NCI-H1694 treated with DMSO at 0.1 percent for 48 hours (cell line): ENCODE measurements around the gene GCAT.

Experiments used
- DNase-seq: peaks from one replicate; lab custom pipeline; 2025; lab: John Stamatoyannopoulos, UW

Gene GCAT

DNA sequence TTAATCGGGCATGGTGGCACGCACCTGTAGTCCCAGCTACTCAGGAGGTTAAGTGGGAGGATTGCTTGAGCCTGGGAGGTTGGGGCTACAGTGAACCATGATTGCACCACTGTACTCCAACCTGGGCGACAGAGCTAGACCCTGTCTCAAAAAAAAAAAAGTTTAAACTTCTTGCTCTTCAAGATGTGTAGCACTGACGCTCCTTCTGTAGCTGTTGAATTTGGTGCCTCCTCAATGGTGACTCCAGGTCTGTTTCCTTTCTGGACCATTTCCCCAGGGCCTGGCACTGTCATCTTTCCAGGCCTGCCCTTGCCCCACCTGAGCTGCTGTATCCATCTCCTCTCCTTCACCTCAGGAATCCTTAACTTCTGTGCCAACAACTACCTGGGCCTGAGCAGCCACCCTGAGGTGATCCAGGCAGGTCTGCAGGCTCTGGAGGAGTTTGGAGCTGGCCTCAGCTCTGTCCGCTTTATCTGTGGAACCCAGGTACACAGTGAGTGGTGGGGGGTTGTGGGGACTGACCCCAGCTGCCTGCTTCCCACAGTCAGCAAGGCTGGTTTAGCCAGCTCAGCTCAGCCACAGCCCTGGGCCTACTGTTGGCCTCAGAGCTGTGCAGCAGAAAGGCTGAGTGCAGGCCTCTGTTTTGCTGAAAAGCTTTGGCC is 2.1 kb downstream of the GCAT start:
- DNase-seq, result no peak

DNA sequence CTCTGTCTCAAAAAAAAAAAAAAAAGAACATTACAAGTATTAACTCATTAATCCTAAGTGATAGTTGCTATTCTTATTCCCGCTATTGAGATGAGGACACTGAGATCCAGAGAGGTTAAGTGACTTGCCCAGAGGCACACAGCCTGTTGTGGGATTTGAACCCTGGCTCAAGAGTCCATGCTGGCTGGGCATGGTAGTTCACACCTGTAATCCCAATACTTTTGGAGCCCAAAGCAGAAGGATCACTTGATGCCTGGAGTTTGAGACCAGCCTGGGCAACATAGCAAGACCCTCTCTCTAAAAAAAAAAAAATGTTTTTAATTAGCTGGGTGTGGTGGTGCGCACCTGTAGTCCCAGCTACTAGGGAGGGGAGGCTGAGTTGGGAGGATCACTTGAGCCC is 4.1 kb downstream of the GCAT start:
- no peak for DNase-seq

DNA sequence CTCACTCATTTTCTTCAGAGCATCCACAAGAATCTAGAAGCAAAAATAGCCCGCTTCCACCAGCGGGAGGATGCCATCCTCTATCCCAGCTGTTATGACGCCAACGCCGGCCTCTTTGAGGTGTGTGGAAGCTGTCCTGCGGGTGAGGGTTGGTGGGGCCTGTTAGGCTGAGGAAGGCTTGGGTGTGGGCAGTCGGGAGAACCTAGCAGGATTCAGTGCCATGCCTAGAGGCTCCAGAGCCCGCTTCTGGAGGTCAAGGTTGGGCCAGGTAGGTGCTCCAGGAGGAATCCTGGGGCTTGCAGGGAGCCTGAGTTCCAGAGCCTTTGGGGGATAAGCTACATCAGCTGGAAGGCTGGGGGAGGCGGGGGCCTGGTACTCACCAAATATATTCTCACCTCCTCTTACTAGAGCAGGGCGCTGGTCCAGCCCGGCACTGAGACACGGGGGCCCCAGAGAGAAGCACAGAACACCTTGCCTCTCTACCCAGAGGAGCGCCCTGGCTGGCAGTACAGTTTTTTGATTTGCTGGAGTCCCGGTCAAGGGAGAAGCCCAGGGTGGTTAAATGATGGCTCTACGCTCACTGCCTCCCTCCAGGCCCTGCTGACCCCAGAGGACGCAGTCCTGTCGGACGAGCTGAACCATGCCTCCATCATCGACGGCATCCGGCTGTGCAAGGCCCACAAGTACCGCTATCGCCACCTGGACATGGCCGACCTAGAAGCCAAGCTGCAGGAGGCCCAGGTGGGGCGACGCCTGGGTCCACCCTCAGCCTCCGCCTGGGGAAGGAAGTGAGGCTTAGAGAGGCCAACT is 5.3 kb downstream of the GCAT start:
- DNase-seq, result no peak

DNA sequence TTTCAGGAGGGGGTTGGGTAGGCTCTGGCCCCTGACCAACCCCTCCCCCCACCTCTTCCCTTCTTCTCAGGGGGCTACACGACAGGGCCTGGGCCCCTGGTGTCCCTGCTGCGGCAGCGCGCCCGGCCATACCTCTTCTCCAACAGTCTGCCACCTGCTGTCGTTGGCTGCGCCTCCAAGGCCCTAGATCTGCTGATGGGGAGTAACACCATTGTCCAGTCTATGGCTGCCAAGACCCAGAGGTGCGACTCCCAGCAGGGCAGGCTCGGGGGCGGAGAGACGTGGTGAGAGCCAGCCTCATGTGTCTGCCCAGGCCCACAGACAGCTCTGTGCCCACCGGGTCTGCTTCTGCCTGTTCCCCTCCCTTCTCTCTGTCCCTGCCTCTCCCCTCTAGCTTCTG is 7.9 kb downstream of the GCAT start:
- no peak for DNase-seq

DNA sequence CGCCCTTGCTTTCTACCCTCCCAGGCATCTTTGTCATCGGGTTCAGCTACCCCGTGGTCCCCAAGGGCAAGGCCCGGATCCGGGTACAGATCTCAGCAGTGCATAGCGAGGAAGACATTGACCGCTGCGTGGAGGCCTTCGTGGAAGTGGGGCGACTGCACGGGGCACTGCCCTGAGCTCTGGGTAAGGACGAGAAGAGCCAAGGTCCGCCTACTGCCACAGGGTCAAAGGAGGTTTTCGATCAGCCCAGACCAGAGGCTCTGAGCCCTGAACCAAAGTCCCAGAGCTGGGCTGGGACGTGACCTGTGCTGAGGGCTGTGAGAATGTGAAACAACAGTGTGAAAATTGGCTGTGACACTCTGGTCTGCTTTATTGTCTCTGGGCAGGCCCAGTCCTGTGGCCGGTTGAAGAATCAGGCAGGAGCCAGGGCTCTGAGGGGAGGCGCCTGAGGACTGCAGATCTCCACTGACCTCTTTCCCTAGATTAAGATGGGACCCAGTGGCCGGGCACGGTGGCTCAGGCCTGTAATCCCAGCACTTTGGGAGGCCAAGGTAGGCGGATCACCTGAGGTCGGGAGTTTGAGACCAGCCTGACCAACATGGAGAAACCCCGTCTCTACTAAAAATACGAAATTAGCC is 8.9 kb downstream of the GCAT start:
- no peak for DNase-seq

DNA sequence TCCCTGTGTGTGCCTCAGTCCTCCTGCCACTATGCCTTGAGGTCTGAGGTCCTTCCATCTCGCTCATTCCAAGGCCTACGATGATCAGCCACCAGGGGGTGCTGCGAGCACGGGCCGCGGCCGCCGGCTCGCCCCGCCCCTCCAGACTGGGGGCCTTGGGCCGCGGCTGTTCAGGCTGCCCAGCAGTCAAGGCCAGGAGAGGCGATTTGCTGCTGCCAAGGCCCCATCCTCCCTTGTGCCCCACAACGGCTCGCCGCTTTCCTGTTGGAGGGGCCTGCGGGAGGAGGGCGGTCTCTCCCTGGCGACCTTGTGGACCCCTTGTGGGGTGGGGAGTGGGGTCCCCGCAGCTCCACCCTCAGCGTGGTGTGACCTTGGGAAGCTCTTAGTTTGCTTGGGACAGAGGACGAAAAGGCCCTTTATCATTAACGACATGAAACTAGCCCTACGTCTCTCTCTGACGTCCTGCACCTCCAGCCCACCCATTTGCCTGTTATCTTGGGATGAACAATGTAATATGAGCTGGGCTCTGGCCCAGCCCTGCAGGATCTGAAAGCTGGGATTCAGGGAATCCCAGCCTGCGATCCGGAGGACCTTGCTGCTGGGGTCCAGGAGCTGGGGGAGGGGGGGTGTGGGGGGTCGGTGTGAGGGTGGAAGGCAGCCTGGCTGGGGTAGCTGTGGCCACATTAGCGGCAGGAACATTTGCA is 10.1 kb downstream of the GCAT start:
- DNase-seq, result peak; percentile 33

DNA sequence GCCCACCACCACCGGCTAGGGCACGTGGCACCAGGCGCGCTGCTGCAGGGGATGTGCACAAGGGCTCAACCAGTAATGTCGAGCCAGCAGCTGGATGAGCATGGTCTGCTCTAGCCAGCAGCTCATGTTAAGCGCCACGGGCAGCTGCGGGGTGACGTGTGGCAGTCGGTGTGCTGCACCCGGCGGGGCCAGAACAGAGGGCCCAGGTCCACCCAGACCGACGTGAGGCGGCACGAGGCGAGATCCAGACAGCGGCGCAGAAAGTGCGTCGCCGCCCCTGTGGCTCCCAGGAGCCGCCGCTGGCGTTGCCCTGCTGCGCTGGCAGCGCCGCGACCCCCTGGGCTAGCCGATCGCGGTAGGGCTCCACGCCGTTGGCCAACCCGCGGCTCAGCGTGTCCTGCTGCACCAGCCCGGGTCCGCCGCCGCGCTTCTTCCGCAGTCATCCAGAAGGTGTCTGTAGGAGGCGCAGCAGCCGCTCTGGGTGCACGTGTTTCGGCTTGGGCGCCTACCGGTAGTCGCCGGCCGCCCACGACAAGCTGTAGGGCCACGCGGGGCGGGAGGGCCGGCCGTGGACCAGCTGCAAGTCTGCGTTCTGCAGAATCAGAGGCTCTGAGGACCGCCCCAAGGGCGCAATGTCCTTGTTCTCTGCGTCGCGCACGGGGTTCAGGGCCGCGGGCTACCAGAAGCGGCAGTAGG is 10.8 kb downstream of the GCAT start:
- DNase-seq, result no peak

DNA sequence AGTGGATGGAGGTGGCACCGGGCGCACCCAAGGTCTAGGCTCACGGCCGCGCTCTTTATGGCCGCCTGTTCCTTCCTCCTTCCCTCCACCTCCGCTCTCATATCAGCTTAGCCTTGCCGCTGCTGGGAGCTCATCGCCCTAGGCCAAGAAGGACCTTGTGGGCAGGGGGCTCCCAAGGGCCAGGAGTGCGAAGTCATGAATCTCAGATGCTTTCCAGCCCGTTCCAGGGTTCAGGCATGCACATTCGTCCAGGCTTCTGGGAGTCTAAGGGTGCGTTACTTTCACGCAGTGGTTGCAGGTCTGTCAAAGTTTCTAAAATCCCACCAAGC is 11.3 kb downstream of the GCAT start:
- no peak for DNase-seq

DNA sequence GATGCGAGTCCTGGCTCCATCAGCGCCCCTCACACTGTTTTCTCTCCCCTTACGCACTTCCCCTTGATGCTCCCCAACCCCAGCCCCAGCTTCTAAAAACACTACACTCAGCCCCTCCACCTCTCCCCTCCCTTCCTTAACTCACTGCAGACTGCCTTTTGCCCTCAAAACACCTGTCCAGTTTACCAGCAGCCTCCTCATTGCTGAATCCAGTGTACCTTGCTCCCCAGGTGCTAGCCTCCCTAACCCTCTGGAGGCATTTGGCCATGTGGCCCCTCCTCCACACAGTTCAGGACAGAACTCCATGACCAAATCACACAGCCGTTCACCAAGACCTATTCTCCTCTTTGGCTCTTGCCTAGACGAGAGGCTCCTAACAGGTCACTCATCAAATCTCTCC is 12.6 kb downstream of the GCAT start:
- no peak for DNase-seq

DNA sequence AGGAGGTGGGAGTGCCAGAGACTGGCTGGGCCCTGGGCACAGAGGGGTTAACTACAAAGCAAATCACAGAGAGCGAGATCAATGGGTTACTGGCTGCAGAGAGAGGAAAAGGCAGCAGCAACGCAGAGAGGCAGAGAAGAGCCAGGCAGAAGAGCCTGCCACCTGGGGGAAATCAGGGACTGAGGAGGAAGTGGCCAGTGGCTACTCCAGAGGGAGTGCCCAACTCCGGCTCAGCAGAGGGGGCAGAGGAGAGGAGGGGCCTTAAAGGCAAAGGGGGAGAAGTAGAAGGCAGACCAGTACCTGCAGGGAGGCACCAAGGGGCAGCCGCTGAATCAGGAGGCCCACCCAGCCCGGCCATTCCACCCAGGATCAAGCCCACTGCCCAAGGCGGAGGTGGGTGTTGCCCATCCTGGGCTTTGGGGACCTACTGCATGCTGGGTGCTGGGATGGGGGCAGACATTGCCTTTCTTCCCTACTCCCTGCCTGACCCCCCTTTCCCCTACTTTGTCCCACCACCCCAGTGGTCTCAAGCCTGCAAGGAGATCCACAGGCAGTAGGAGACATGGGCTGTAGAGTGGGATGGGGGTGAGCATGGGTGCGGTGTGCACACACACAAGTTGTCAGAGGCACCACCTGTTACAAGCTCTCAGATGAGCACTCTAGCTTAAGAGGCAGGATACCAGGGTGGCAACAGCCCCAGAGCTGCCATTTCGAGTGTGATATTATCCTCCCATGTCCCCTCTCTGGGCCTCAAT is 14.5 kb downstream of the GCAT start:
- no peak for DNase-seq

DNA sequence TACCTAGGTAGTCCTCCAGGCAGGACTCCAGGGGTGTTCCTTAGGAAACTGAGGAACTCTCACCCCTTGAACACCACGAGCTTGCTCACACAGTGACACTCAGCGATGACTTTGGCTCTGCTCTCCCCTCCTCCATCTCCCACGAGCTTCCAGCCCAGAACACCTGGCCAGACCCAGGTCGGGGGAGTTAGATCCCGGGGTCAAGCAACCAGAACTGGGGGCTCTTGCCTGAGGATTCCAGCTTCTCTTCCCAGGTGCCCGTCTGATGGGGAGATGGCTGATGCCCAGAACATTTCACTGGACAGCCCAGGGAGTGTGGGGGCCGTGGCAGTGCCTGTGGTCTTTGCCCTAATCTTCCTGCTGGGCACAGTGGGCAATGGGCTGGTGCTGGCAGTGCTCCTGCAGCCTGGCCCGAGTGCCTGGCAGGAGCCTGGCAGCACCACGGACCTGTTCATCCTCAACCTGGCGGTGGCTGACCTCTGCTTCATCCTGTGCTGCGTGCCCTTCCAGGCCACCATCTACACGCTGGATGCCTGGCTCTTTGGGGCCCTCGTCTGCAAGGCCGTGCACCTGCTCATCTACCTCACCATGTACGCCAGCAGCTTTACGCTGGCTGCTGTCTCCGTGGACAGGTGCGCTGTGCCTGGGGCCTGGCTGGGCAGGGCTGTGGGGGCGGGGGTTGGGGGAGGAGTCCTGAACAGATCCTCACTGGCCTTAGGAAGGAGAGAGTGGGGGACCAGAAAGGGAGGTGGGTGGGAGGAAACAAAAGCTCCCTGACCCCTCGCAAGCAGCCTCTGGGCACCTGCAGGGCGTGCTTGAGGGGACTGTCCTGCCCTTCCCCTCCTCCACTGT is 15.6 kb downstream of the GCAT start, which contains the start of gene GALR3:
GALR3 (plus strand) TSS at position 249 of the 852 bp plus-strand sequence; CDS start at position 274, 25 bp downstream.
- DNase-seq, result no peak

DNA sequence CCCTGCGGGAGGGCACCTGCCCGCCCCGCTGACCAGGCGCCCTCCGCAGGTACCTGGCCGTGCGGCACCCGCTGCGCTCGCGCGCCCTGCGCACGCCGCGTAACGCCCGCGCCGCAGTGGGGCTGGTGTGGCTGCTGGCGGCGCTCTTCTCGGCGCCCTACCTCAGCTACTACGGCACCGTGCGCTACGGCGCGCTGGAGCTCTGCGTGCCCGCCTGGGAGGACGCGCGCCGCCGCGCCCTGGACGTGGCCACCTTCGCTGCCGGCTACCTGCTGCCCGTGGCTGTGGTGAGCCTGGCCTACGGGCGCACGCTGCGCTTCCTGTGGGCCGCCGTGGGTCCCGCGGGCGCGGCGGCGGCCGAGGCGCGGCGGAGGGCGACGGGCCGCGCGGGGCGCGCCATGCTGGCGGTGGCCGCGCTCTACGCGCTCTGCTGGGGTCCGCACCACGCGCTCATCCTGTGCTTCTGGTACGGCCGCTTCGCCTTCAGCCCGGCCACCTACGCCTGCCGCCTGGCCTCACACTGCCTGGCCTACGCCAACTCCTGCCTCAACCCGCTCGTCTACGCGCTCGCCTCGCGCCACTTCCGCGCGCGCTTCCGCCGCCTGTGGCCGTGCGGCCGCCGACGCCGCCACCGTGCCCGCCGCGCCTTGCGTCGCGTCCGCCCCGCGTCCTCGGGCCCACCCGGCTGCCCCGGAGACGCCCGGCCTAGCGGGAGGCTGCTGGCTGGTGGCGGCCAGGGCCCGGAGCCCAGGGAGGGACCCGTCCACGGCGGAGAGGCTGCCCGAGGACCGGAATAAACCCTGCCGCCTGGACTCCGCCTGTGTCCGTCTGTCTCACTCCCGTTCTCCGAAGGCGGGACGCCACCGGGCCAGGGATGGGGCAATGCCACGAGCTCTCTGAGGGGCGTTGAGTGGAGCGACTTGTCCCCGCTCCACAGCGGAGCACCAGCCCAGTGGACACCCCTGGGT is 17.2 kb downstream of the GCAT start:
- no peak for DNase-seq

DNA sequence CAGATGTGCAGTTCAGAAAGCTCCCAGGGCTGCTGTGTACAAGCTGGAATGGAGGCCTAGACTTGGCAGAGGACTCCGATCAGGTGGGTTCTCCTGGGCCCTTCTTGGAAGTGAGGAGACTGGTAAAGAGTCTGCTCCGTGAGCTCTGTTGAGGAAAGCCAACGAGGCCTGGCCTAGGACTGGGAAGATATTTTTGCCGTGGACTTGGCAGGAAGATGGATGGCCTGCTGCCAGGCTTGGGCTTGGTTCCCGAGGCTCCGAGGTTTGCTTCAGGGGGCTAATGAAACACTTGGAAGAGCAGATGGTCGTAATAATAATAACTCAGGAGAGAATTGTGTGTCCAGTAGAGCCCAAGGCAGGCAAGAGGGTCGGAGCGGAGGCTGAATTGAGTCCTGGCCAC is 19.3 kb downstream of the GCAT start:
- DNase-seq, result peak; percentile 49

DNA sequence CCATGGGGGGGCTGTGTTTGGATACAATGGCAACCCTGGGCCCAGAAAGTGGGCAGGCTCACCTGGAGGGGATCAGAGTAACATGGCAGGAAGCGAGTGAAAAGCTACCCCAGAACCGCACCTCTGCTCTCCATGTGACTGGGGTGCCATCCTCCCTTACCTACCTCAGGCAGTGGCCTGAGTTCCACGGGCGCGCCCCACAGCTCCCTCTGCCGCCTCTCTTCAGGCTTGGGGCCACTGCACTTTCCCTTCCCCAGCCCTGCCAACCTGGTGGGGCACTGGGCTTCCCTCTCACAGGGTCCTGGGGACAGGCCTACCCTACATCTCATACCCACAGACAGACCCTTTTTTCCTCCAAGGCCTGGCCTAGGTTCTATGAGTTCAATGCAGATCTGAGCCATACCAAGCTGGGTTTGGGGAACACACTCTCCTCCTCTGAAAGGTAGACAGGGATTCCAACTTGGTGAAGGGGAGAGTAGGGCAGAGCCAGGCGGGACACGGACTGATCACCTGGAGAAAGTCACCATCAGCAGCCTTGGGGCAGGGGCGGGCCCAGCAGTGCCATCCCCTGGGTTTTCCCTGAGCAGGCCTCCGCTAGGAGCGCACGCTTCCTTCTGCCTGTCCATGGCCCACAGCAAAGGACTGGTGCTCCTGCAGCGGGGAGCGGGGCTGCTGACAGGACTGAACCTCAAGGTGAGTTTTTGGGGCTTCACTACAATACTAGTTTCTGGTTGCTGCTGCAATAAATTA is 22.5 kb downstream of the GCAT start:
- DNase-seq, result no peak

DNA sequence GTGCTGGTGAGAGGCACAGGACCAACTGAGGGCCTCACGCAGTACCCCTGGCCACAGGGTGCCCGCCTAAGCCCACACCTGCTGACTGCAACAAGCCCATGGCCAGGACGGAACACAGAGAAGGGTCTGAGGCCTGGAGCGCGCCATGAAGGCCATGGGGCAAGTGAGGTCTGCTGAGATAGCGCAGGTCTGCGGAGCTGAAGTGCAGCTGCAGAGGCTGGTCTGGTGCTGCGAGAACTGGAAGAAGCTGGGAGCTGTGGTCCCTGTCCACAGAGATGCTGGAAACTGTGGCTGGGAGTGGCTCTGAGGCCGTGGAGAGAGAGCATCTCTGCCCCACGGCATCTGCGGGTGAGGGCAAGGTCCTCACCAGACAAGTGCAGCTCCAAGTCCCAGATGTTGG is 23.7 kb downstream of the GCAT start:
- DNase-seq, result no peak

DNA sequence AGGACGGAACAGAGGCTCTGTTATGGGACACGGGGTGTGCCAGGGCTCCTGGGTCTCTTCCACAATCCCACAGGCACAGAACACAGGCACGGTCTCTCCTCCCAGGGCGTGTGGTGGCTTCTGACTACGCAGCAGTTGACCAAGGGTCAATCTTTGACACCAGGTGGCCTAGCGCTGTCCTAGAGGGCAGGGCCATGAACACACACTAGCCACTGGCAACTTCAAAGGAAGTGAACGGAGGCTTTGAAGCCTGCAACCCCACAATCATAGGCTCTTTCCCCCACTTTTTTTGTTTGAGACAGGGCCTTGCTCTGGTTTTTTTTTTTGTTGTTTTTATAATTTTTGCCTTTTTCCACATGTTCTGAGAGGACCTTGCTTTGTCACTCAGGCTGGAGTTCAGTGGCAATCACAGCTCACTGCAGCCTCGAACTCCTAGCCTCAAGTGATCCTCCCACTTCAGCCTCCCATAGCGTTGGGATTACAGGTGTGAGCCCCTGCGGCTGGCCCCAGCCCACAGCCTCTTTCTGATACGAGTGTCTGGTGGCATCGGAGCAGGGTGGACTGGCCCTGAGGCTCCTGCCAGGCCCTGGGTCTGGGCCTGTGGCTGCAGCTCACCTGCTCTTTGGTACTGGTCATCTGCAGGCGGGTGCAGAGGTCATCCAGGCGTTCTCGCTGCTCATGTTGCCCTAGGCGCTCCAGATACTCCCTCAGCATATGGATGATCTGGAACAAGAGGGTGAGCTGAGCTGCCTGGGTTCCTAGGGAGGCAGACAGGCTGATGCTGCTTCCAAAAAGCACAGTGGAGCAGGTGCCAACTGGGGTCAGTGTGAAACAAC is 24.5 kb downstream of the GCAT start:
- no peak for DNase-seq

DNA sequence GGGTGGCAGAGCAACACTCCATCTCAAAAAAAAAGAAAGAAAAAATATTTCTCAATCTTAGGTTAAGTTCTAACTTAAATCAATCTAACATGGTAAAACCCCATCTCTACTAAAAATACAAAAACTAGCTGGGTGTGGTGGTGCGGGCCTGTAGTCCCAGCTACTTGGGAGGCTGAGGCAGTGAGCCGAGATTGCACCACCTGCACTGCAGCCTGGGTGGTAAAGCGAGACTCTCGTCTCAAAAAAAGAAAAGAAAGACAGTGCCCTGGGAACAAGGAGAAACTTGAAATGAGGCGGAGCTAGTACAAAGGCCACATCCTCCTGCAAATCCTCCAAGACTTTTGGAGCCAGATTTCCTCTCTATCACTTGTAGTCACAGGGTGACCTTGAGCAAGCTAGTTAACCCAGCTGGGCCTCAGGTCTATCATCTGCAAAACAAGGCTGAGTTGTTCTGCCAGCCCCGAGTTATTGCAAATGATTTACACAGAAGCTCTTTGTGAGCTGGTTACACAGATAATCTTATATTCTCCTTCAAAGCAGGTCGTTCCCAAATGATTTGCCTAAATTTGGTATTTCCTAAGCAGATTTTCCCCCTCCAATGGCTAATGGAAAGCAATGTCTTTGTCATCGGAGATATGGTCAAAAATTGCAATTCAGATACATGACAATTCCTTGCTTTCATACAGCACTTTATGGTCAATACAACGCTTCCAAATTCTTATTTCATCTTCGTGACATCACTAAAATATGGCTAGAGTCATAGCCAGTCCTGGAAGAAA is 34.5 kb downstream of the GCAT start:
- DNase-seq, result no peak
